Liver (tissue), 3 donors: Measurements from ENCODE around the gene TLE3.

Experiments
- GABPA ChIP-seq, 2 donors: IDR thresholded peaks in 1 of 2; conservative IDR thresholded peaks in 1 of 2; 2 replicates each; pipeline ENCODE4 v1.6.1; 2016; ENCODE audit warnings: antibody characterized with exemption in 2 of 2, mild to moderate bottlenecking in 1 of 2, moderate library complexity in 1 of 2
- JUND ChIP-seq, 2 donors: IDR thresholded peaks; 2 replicates each; pipeline ENCODE4 v1.6.1; 2016; ENCODE audit warnings: antibody characterized with exemption in 2 of 2
- RAD21 ChIP-seq, 2 donors: IDR thresholded peaks; 2 replicates each; pipeline ENCODE4 v1.6.1; 2016; ENCODE audit warnings: antibody characterized with exemption in 2 of 2, mild to moderate bottlenecking in 2 of 2
- RXRA ChIP-seq, 2 donors: IDR thresholded peaks; 2 replicates each; pipeline ENCODE4 v1.6.1; 2017 to 2018; ENCODE audit warnings: antibody characterized with exemption in 2 of 2, mild to moderate bottlenecking in 1 of 2
- SP1 ChIP-seq: IDR thresholded peaks from 2 replicates; pipeline ENCODE4 v1.6.1; 2018; ENCODE audit warnings: antibody characterized with exemption, mild to moderate bottlenecking
- TAF1 ChIP-seq: conservative IDR thresholded peaks from 2 replicates; pipeline ENCODE4 v1.6.1; 2016; ENCODE audit warnings: antibody characterized with exemption, mild to moderate bottlenecking
- YY1 ChIP-seq: IDR thresholded peaks from 2 replicates; pipeline ENCODE4 v1.6.1; 2016; ENCODE audit warnings: antibody characterized with exemption, mild to moderate bottlenecking
- TF ChIP-seq, protein P1 (sequence below): IDR thresholded peaks from 2 replicates; pipeline ENCODE4 v1.6.1; 2016; ENCODE audit warnings: antibody characterized with exemption
- TF ChIP-seq, protein P2 (sequence below): fragments of 150-350 bp; IDR thresholded peaks from 2 replicates; pipeline ENCODE4 v1.5.1; 2017; ENCODE audit warnings: improper control_type of control experiment, low read depth, low read length; ENCODE audit not compliant: missing input control
- TF ChIP-seq, protein P3 (sequence below): IDR thresholded peaks from 2 replicates; pipeline ENCODE4 v1.6.1; 2016; ENCODE audit warnings: antibody characterized with exemption
- TF ChIP-seq, protein P4 (sequence below): IDR thresholded peaks from 2 replicates; pipeline ENCODE4 v1.6.1; 2016; ENCODE audit warnings: antibody characterized with exemption, mild to moderate bottlenecking
- TF ChIP-seq, protein P5 (sequence below): IDR thresholded peaks from 2 replicates; pipeline ENCODE4 v1.6.1; 2016; ENCODE audit warnings: antibody characterized with exemption
- donor health status: healthy.
- donor health status: healthy.

DNA sequence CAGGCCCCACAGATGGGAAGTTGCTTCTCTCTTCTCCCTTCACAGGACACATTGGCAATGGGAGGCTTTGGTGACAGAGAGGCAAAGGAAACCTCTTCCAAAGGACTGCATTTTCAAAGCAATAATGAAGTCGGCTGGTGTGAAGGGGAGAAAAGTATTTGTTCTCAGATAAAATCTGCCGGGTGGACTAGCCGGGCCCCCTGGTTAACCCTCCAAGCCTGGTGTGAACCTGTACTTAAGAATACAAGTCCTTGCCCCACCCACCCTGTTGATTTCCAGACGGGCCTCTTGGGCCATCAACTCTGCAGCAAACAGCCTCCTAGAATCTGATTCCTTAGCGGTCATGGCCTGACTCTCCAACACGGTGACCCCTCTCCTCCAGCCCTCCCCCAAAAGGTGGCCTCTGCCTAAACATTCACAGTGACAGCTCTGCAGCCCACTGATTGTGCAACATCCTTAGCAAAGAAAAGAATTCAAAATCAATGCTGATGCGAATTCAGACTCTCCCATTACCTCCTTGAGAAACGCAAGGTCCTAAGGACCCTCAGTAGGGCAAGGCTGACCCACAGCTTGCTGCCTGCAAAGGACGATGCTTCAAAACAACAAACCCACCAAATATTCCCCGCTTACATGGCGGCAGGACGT lies 9.9 kb downstream of the TLE3 start:
- TF ChIP-seq, protein P1, sequence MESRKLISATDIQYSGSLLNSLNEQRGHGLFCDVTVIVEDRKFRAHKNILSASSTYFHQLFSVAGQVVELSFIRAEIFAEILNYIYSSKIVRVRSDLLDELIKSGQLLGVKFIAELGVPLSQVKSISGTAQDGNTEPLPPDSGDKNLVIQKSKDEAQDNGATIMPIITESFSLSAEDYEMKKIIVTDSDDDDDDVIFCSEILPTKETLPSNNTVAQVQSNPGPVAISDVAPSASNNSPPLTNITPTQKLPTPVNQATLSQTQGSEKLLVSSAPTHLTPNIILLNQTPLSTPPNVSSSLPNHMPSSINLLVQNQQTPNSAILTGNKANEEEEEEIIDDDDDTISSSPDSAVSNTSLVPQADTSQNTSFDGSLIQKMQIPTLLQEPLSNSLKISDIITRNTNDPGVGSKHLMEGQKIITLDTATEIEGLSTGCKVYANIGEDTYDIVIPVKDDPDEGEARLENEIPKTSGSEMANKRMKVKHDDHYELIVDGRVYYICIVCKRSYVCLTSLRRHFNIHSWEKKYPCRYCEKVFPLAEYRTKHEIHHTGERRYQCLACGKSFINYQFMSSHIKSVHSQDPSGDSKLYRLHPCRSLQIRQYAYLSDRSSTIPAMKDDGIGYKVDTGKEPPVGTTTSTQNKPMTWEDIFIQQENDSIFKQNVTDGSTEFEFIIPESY: no peak
- TF ChIP-seq, protein P2, sequence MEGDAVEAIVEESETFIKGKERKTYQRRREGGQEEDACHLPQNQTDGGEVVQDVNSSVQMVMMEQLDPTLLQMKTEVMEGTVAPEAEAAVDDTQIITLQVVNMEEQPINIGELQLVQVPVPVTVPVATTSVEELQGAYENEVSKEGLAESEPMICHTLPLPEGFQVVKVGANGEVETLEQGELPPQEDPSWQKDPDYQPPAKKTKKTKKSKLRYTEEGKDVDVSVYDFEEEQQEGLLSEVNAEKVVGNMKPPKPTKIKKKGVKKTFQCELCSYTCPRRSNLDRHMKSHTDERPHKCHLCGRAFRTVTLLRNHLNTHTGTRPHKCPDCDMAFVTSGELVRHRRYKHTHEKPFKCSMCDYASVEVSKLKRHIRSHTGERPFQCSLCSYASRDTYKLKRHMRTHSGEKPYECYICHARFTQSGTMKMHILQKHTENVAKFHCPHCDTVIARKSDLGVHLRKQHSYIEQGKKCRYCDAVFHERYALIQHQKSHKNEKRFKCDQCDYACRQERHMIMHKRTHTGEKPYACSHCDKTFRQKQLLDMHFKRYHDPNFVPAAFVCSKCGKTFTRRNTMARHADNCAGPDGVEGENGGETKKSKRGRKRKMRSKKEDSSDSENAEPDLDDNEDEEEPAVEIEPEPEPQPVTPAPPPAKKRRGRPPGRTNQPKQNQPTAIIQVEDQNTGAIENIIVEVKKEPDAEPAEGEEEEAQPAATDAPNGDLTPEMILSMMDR: no peak
- TF ChIP-seq RAD21 (IDR thresholded peaks at IDR 0.05): no peak
- TF ChIP-seq GABPA (IDR thresholded peaks at IDR 0.05 in 1 of 2, conservative IDR thresholded peaks at IDR 0.05 in 1 of 2): no peak
- TF ChIP-seq TAF1: no peak
- TF ChIP-seq, protein P3, sequence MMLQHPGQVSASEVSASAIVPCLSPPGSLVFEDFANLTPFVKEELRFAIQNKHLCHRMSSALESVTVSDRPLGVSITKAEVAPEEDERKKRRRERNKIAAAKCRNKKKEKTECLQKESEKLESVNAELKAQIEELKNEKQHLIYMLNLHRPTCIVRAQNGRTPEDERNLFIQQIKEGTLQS: no peak
- TF ChIP-seq JUND (IDR thresholded peaks at IDR 0.05): no peak
- TF ChIP-seq, protein P4, sequence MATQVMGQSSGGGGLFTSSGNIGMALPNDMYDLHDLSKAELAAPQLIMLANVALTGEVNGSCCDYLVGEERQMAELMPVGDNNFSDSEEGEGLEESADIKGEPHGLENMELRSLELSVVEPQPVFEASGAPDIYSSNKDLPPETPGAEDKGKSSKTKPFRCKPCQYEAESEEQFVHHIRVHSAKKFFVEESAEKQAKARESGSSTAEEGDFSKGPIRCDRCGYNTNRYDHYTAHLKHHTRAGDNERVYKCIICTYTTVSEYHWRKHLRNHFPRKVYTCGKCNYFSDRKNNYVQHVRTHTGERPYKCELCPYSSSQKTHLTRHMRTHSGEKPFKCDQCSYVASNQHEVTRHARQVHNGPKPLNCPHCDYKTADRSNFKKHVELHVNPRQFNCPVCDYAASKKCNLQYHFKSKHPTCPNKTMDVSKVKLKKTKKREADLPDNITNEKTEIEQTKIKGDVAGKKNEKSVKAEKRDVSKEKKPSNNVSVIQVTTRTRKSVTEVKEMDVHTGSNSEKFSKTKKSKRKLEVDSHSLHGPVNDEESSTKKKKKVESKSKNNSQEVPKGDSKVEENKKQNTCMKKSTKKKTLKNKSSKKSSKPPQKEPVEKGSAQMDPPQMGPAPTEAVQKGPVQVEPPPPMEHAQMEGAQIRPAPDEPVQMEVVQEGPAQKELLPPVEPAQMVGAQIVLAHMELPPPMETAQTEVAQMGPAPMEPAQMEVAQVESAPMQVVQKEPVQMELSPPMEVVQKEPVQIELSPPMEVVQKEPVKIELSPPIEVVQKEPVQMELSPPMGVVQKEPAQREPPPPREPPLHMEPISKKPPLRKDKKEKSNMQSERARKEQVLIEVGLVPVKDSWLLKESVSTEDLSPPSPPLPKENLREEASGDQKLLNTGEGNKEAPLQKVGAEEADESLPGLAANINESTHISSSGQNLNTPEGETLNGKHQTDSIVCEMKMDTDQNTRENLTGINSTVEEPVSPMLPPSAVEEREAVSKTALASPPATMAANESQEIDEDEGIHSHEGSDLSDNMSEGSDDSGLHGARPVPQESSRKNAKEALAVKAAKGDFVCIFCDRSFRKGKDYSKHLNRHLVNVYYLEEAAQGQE: no peak
- TF ChIP-seq RXRA (IDR thresholded peaks at IDR 0.05): no peak
- TF ChIP-seq SP1: no peak
- no peak for TF ChIP-seq YY1
- TF ChIP-seq, protein P5, sequence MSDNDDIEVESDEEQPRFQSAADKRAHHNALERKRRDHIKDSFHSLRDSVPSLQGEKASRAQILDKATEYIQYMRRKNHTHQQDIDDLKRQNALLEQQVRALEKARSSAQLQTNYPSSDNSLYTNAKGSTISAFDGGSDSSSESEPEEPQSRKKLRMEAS: no peak
